Esophagus squamous epithelium (tissue), 4 donors: ENCODE data around the gene KCTD7.
"Not testable (repeated sequence)": the region's sequence is repeated elsewhere in the genome, so short reads cannot be mapped to it uniquely, and the experiment has no call there.

Experiments used
- POLR2A ChIP-seq, 4 donors: fragments of 450-650 bp; IDR thresholded peaks; one replicate each; pipeline ENCODE4 v1.6.1; 2017; ENCODE audit warnings: antibody characterized with exemption in 4 of 4, mild to moderate bottlenecking in 4 of 4, moderate library complexity in 3 of 4
- TF ChIP-seq, protein P1 (sequence below), 6 experiments: fragments of 450-650 bp in 4 of 6; fragments of 200-600 bp in 2 of 6; sonication (generic) in 2 of 6; IDR thresholded peaks; one replicate each; pipeline ENCODE4 v1.5.1; 2016 to 2019; ENCODE audit warnings: antibody characterized with exemption in 6 of 6, mild to moderate bottlenecking in 4 of 6, moderate library complexity in 4 of 6

DNA sequence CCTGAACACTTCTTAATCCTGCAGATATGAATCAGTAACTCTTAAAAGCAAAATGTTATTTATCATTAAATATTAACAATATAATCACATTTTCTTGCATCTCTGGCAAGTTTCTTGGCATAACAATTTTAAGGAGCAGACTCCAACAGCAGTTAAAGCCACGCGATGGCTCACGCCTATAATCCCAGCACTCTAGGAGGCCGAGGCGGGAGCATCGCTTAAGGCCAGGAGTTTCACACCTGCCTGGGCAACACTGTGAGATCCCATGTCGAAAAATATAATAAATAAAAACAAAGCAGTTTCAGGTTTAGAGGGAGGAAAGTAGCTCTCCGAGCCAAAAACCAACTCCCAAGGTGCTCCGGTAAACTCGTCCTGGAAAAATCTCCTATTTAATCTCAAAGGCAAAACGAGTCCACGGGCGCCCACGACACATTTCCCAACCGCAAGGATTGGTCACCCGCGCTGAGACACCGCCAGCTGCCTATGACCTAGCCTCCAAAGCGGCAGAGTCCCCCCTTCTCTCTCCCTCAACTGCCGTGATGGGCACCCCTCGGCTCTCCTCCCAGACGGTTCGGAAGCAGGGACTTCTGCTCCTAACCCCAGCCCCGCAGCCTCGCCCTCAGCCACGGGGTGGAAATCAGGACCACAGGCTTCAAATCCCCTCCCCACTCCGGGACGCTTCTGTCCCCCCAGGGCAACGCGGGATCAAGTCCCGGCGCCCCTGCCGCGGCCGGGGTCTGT lies 37.5 kb upstream of the KCTD7 start:
- TF ChIP-seq, protein P1, sequence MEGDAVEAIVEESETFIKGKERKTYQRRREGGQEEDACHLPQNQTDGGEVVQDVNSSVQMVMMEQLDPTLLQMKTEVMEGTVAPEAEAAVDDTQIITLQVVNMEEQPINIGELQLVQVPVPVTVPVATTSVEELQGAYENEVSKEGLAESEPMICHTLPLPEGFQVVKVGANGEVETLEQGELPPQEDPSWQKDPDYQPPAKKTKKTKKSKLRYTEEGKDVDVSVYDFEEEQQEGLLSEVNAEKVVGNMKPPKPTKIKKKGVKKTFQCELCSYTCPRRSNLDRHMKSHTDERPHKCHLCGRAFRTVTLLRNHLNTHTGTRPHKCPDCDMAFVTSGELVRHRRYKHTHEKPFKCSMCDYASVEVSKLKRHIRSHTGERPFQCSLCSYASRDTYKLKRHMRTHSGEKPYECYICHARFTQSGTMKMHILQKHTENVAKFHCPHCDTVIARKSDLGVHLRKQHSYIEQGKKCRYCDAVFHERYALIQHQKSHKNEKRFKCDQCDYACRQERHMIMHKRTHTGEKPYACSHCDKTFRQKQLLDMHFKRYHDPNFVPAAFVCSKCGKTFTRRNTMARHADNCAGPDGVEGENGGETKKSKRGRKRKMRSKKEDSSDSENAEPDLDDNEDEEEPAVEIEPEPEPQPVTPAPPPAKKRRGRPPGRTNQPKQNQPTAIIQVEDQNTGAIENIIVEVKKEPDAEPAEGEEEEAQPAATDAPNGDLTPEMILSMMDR (IDR thresholded peaks at IDR 0.05), result not testable (repeated sequence)
- TF ChIP-seq POLR2A (IDR thresholded peaks at IDR 0.05), result not testable (repeated sequence)
